ENCODE measurements around the gene PPARD. TPM values are rescaled to one million over a fixed set of nuclear protein-coding genes. Genes with fewer than 3 reads are reported as not detected.

PPARD gene
- total and polyA plus RNA-seq, 10 donors = 9.4 to 37.4 (median 30.2) TPM

DNA sequence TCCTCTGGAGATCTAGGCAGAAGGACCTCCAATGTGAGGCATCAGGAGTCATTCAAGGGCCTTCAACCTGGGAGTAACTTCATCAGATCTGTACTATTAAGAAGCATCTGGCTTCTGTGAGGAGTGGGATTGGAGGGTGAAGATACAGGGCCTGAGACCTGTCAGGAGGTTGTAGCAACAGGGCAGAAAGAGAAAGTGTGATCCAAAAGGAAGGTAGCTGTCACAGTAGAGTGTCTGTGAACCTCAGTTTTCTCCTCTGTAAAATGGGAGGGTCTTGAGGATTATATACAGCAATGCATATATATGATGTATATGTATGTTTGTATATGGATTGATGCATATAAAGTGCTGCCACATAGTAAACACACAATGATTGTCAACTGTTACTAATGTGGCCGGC lies 123.3 kb downstream of the PPARD start:
- H3K27ac ChIP-seq = no peak overlapping the region
- H3K4me3 ChIP-seq = no peak overlapping the region
- no peaks in the 10 kb centered on the region for H3K9me3 ChIP-seq
- TF ChIP-seq, protein P1, sequence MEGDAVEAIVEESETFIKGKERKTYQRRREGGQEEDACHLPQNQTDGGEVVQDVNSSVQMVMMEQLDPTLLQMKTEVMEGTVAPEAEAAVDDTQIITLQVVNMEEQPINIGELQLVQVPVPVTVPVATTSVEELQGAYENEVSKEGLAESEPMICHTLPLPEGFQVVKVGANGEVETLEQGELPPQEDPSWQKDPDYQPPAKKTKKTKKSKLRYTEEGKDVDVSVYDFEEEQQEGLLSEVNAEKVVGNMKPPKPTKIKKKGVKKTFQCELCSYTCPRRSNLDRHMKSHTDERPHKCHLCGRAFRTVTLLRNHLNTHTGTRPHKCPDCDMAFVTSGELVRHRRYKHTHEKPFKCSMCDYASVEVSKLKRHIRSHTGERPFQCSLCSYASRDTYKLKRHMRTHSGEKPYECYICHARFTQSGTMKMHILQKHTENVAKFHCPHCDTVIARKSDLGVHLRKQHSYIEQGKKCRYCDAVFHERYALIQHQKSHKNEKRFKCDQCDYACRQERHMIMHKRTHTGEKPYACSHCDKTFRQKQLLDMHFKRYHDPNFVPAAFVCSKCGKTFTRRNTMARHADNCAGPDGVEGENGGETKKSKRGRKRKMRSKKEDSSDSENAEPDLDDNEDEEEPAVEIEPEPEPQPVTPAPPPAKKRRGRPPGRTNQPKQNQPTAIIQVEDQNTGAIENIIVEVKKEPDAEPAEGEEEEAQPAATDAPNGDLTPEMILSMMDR (IDR thresholded peaks at IDR 0.05 in 8 of 11, conservative IDR thresholded peaks at IDR 0.05 in 3 of 11) = no peak
- TF ChIP-seq POLR2A (IDR thresholded peaks at IDR 0.05) (no peak), POLR2AphosphoS5 (IDR thresholded peaks at IDR 0.05) (no peak)
- WGBS, 5 donors = 95 to 100% (median 100%) methylated on average over 1 of the region's 1 CpG
- H3K27me3 ChIP-seq (replicated peaks in 1 of 7) = no peaks in the 10 kb centered on the region
- H3K36me3 ChIP-seq = peaks cover 0 to 62% (median 15%) of the 10 kb centered on the region in 6 donors
- intact Hi-C loops (cut with DNase I; ENCODE audit: low total_unique reads) = loop anchor here (5.0 kb wide), 1 partner anchor 123 kb away; the partner anchor contains the start of gene PPARD
- peaks cover 15 to 30% (median 26%) of the 10 kb centered on the region in 6 donors for H3K4me1 ChIP-seq
- no peak for DNase-seq

DNA sequence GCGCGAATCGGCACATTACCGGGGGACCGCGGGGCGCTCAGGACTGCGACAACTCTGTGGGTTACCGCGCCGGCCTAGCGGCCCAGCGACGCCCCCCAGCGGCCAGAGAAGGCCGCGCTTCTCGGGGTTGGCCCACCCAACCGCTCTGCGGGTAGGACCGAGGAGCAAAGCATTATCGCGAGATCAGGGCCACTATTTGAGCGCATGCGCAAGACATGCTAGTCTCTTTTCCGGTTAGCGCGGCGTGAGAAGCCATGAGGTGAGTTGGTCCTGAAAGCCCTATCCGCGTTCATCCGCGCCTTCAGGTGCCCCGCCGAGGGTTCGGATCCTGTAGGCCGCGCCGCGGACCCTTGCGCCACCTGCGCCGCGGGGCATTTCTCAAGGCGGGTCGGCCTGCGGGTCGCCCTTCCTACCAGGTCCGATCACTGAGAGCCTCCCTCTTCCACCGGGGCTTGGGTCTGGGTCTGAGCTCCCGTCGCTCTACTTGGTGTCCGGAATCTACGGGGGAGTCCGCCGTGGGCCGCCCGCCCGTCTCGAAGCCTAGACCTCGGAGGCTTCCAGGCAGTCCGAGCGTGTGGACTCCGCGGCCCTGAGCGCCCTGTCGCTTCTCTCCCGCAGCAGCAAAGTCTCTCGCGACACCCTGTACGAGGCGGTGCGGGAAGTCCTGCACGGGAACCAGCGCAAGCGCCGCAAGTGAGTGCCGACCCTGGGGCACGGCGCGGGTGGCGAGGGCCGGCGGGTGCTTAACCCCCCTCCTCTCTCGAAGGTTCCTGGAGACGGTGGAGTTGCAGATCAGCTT lies 126.0 kb downstream of the PPARD start, which contains the start of gene RPL10A:
Gene RPL10A, plus strand, starts transcription at position 221 of the 799 bp plus-strand sequence. Its CDS starts 34 bp downstream, at position 255.
- peak; percentile 98 for DNase-seq
- peaks cover 22 to 57% (median 43%) of the 10 kb centered on the region in 6 donors for H3K4me1 ChIP-seq
- H3K27ac ChIP-seq = peak within 1 kb of the TSS; percentile 87 to 92 (median 92)
- H3K27me3 ChIP-seq (replicated peaks in 1 of 7) = no peaks in the 10 kb centered on the region
- TF ChIP-seq POLR2AphosphoS5 (IDR thresholded peaks at IDR 0.05) (peak; percentile 97 to 99 (median 98)), POLR2A (IDR thresholded peaks at IDR 0.05) (peak in 2 of 3 donors; percentile 47 to 80)
- TF ChIP-seq, protein P1 (IDR thresholded peaks at IDR 0.05 in 8 of 11, conservative IDR thresholded peaks at IDR 0.05 in 3 of 11) = peak; percentile 96 to 100 (median 99)
- H3K36me3 ChIP-seq = peaks cover 0 to 63% (median 30%) of the 10 kb centered on the region in 6 donors
- H3K4me3 ChIP-seq = peak within 1 kb of the TSS; percentile 62 to 93 (median 78)
- WGBS, 5 donors = 0 to 1% (median 0%) methylated on average over 39 to 86 of the region's 86 CpGs
- H3K9me3 ChIP-seq = no peaks in the 10 kb centered on the region
- intact Hi-C loops (cut with DNase I; ENCODE audit: low total_unique reads) = loop anchor here (5.0 kb wide), 1 partner anchor 126 kb away; the partner anchor contains the start of gene PPARD

DNA sequence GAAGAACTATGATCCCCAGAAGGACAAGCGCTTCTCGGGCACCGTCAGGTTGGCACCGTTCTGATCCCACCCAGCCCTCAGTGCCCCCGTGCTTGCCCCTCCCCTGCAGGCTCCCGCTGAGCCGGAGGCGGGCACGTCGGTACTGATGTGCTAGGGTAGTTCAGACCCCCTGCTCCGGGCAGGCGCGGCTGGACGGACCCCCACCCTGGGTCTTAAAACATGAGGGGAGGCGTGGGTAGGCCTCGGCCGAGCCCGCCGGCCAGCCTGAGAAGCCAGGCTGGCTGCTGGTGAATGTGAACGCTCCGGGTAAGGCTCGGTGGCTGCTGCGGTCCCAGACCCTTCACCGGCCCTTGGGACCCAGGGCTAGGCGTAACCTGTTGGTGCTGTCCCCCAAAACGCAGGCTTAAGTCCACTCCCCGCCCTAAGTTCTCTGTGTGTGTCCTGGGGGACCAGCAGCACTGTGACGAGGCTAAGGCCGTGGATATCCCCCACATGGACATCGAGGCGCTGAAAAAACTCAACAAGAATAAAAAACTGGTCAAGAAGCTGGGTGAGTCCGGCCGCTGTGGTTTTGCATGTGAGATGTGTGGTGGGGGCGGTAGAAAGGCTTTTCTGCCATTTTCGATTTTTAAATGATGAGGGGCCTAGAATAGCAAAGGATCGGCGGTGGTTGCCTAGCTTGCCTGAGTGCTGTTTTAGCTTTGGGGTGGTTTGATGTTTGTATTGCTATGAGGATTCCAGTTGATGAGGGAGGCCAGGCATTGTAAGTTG lies 126.8 kb downstream of the PPARD start:
- DNase-seq = peak; percentile 89
- Histone ChIP-seq H3K4me1 (peaks cover 22 to 62% (median 43%) of the 10 kb centered on the region in 6 donors), H3K9me3 (no peaks in the 10 kb centered on the region), H3K36me3 (peaks cover 0 to 64% (median 32%) of the 10 kb centered on the region in 6 donors), H3K27ac (peak overlapping the region; percentile 87 to 92 (median 92)), H3K4me3 (peak overlapping the region; percentile 62 to 93 (median 78)), H3K27me3 (replicated peaks in 1 of 7) (no peaks in the 10 kb centered on the region)
- 3 to 4% (median 4%) methylated on average over 22 to 37 of the region's 37 CpGs for WGBS, 5 donors
- intact Hi-C loops (cut with DNase I; ENCODE audit: low total_unique reads) = loop anchor here (5.0 kb wide), 1 partner anchor 127 kb away; the partner anchor contains the start of gene PPARD
- TF ChIP-seq POLR2A (IDR thresholded peaks at IDR 0.05) (no peak), POLR2AphosphoS5 (IDR thresholded peaks at IDR 0.05) (no peak)
- TF ChIP-seq, protein P1 (IDR thresholded peaks at IDR 0.05 in 8 of 11, conservative IDR thresholded peaks at IDR 0.05 in 3 of 11) = no peak

Data from spleen (tissue), 11 donors.